Measurements from ENCODE around the gene KAZN.

- TF ChIP-seq, protein P1, sequence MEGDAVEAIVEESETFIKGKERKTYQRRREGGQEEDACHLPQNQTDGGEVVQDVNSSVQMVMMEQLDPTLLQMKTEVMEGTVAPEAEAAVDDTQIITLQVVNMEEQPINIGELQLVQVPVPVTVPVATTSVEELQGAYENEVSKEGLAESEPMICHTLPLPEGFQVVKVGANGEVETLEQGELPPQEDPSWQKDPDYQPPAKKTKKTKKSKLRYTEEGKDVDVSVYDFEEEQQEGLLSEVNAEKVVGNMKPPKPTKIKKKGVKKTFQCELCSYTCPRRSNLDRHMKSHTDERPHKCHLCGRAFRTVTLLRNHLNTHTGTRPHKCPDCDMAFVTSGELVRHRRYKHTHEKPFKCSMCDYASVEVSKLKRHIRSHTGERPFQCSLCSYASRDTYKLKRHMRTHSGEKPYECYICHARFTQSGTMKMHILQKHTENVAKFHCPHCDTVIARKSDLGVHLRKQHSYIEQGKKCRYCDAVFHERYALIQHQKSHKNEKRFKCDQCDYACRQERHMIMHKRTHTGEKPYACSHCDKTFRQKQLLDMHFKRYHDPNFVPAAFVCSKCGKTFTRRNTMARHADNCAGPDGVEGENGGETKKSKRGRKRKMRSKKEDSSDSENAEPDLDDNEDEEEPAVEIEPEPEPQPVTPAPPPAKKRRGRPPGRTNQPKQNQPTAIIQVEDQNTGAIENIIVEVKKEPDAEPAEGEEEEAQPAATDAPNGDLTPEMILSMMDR (IDR thresholded peaks at IDR 0.05; ENCODE audit: low read depth, low read length, poor library complexity, severe bottlenecking), result no peak
- TF ChIP-seq EZH2phosphoT487 (IDR thresholded peaks at IDR 0.05; ENCODE audit: borderline replicate concordance, low read length), result no peak
Measured at GRCh38 chr1:15101801-15102200, 503.3 kb downstream of the KAZN start.
